GM18519 (cell line): Measurements from ENCODE around the gene INPP4B.

Source experiments
- ATAC-seq: cut with Tn5 transposase; IDR thresholded peaks from one replicate; pipeline ENCODE4 v1.9.1; 2021; ENCODE audit warnings: mild to moderate bottlenecking, moderate library complexity; ENCODE audit not compliant: unreplicated experiment, low FRiP score

INPP4B gene

GRCh38 chr4:142596595-142596994 lies 249.5 kb downstream of the INPP4B start:
- ATAC-seq = no peak

DNA sequence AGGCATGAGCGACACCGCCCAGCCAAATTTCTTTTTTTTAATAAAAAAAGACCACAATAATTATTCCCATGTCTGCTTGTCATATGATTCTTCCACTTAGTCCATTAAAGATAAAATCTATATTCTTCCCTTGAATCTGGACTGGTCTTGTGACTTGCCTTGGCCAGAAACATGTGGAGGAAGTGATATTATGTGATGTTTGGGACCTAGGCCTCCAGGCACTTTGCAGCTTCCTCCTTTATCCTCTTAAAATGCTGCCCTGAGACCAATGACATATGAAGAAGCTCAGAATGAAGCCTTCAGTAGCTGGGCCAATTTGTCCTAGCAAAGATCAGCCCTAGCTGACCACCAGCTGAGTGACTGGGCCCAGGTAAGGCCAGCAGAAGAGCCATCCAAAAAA lies 250.0 kb downstream of the INPP4B start:
- no peak for ATAC-seq

DNA sequence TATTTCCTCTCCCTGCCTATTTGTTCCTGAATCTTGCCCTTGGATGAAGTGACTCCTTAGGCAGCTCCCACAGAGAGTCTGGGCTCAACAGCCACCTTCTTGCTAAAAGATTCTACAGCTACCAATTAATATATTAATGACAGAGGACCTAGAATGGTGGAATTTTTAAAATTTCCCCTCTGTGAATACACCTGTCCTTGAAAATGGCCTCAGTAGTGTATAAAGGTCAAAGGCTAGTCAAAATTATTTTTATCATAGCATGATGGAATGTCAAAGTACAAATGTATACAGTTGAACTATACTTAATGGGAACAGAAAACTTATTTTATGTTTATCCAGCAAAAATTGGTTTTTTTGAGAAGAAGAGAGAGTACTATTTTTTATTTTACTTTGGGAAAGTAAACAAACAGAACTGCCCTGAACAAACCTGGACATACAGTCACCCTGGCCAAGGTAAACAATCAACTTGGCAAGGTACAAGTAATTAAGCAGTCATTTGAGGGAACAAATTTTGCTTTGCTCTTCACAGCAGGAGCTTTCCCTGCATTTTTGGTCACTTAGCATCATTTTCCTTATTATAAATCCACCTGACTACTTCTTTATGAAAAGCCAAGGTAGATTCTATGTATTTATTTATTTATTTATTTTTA lies 250.8 kb downstream of the INPP4B start:
- no peak for ATAC-seq

- no peak for ATAC-seq
Observed at GRCh38 chr4:142585411-142585810, 260.7 kb downstream of the INPP4B start.

DNA sequence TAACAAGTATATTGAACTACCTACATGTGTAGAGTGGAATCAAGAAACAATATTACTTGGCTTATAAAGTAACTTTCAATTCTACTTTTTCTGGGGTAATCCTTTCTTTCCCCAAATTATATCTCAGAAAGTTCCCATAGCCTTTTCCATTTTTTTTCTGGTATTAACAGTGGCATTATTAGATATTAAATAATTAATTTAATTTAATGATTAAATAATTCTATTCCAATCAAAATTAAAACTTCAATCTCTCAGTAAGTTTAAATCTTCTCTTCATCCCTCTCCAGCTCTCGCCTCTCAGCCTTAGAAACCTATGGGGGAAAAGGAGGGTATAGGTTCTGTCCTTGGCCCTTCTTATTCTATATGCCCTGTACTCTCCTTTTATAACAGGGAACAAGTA lies 262.4 kb downstream of the INPP4B start:
- ATAC-seq = no peak

GRCh38 chr4:142582340-142582739 lies 263.8 kb downstream of the INPP4B start:
- no peak for ATAC-seq

- ATAC-seq = no peak
Observed at GRCh38 chr4:142581881-142582280, 264.2 kb downstream of the INPP4B start.

GRCh38 chr4:142579443-142579842 lies 266.7 kb downstream of the INPP4B start:
- ATAC-seq = no peak

DNA sequence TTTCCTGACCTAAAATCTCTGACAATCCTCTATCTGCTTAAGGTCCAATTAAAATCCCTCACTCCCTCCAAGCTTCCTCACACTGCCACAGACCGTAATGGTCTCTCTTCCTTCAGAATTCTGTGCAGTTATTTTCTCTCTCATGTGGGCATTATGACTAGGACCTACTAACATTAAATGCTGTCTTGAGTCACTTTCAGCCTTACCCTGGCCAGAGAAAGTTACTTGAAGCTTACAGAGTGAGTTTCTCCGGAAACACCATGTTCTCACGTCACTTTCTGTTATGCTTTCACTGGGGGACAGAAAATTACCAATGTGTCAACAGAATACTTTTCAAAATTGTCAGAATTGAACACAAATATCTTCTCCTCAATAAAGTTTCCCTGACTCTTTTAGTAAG lies 271.8 kb downstream of the INPP4B start:
- no peak for ATAC-seq

- no peak for ATAC-seq
Observed at GRCh38 chr4:142572071-142572470, 274.0 kb downstream of the INPP4B start.

DNA sequence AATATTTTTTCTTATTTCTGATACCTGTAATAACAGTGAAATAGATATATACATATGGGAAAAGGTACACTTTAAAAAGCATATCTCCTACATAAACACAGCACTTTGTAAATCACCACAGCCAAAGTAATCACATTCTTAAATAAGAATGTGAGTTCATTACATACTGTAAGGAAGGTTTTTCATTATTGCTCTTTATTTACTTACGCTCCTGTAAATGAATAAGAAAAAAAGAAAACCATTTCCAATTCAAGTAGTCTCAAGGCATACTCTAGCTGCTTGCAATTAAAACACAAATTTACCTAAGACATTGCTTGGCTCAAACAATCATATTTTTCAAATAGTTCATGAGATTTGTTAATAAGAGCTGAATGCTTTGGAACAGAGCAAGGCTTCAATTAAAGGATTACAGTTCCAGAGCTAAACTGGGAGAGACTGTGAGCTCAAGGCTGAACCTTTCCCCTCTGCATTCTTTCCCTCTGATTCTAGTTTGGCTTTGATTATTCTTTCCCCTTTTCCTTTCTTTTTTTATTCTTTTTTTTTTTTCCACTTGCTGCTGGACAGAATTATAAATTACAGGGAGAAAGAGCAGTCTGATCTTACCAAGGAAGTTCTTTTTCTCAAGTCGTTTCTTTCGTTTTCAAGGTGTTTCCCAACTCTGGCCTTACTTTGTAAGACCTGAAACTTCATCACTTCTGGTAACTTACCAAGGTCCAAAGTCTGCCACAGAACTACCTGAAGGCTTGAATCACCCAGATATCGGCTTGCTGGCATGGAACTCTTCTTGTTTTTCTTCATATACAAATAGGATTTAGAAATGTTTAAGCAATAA lies 278.3 kb downstream of the INPP4B start:
- ATAC-seq = no peak

- no peak for ATAC-seq
Observed at GRCh38 chr4:142567199-142567598, 278.9 kb downstream of the INPP4B start.

- no peak for ATAC-seq
Observed at GRCh38 chr4:142566777-142567176, 279.3 kb downstream of the INPP4B start.

- no peak for ATAC-seq
Observed at GRCh38 chr4:142566243-142566642, 279.9 kb downstream of the INPP4B start.

GRCh38 chr4:142565771-142566170 lies 280.3 kb downstream of the INPP4B start:
- ATAC-seq = no peak

DNA sequence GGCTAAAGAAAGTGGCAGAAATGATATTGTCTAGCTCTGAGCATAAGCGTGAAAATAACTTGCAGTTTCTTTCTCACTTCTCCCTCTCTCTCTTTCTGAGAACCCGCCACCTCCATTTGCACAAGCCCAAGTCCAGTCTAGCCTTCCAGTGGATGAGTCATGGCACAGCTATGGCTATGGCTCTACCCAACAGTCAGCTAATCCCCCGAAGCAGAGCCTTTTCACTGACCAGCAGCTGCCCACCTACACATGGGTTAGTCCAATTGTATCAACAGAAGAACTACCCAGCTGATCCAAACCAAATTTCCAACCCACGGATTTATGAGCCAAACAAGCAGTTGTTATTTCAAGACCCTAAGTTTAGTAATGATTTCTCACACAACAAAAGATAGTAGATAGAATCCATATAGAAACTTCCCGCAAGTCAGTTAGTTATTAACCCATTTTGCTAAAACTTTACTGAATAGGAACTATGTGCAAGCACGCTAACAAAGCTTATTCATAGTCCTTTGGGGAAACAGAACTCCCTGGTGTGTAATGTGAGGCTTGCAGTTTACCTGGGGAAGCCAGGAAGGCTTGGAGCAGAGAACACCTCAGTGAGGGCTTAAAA lies 282.3 kb downstream of the INPP4B start:
- ATAC-seq = no peak

GRCh38 chr4:142559986-142560385 lies 286.1 kb downstream of the INPP4B start:
- no peak for ATAC-seq

- no peak for ATAC-seq
Observed at GRCh38 chr4:142558851-142559250, 287.2 kb downstream of the INPP4B start.

DNA sequence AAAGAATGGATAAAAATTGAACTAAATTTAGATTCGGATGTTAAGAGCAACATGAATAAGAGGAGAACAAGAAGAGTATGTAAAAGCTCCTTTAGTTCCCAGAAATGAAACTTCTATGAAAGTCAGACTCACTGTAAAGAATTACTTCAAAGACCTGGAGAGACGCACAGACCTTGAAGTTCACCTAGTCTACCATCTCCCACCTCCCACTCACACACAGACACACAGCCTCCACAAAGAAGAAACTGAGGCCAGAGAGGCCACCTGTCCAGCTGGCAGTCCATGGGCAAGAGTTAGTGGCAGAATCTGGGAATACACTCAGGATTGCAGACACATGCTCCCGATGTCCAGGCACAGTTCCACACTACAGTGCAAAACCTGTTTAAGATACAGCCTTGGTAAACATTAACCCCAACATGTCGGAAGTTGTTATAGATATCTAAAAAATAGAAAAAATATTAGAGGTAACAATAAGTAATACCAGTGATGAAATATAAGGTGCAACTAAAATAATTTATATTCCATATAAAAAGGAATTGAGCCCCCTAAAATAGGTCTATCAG lies 288.8 kb downstream of the INPP4B start:
- ATAC-seq = no peak

GRCh38 chr4:142556570-142557238 lies 289.4 kb downstream of the INPP4B start:
- no peak for ATAC-seq

- no peak for ATAC-seq
Observed at GRCh38 chr4:142556048-142556447, 290.1 kb downstream of the INPP4B start.
